Activated naive CD8-positive, alpha-beta T cell treated with anti-CD3 and anti-CD28 coated beads, Interleukin-2, amount 50 U/mL, for 16 hours (primary cell): Measurements from ENCODE around the gene BIVM.

Experiments
- DNase-seq: peaks from one replicate; pipeline ENCODE4 v3.0.0-alpha.2; 2020; ENCODE audit warnings: low read depth, low spot score

The BIVM gene

GRCh38 chr13:102838982-102839381 lies 40.1 kb downstream of the BIVM start:
- no peak for DNase-seq

- DNase-seq = no peak
Observed at GRCh38 chr13:102839462-102839861, 40.5 kb downstream of the BIVM start.

- DNase-seq = no peak
Observed at GRCh38 chr13:102845289-102845629, 46.3 kb downstream of the BIVM start.

GRCh38 chr13:102845630-102846260 lies 46.8 kb downstream of the BIVM start, which contains the start of gene ERCC5:
Gene ERCC5 (plus strand): TSS chr13:102846032. CDS start chr13:102846267, 235 bp downstream.
- peak; percentile 88 for DNase-seq

GRCh38 chr13:102846261-102847015 lies 47.5 kb downstream of the BIVM start:
- DNase-seq = no peak

- DNase-seq = no peak
Observed at GRCh38 chr13:102847272-102848234, 48.6 kb downstream of the BIVM start.

- DNase-seq = no peak
Observed at GRCh38 chr13:102848956-102849355, 50.0 kb downstream of the BIVM start.

GRCh38 chr13:102852556-102852955 lies 53.6 kb downstream of the BIVM start:
- DNase-seq = no peak

- DNase-seq = no peak
Observed at GRCh38 chr13:102854675-102855074, 55.8 kb downstream of the BIVM start.

- DNase-seq = no peak
Observed at GRCh38 chr13:102856557-102856956, 57.6 kb downstream of the BIVM start.

GRCh38 chr13:102862624-102863210 lies 63.8 kb downstream of the BIVM start:
- no peak for DNase-seq

- no peak for DNase-seq
Observed at GRCh38 chr13:102863590-102863989, 64.7 kb downstream of the BIVM start.

GRCh38 chr13:102868366-102868936 lies 69.5 kb downstream of the BIVM start:
- DNase-seq = no peak

- DNase-seq = no peak
Observed at GRCh38 chr13:102869948-102870676, 71.2 kb downstream of the BIVM start.

GRCh38 chr13:102870677-102871415 lies 71.9 kb downstream of the BIVM start:
- peak; percentile 7 for DNase-seq

GRCh38 chr13:102872131-102872530 lies 73.2 kb downstream of the BIVM start:
- DNase-seq = no peak

GRCh38 chr13:102872531-102872930 lies 73.6 kb downstream of the BIVM start:
- no peak for DNase-seq

- DNase-seq = no peak
Observed at GRCh38 chr13:102873653-102874052, 74.7 kb downstream of the BIVM start.

- no peak for DNase-seq
Observed at GRCh38 chr13:102875256-102875655, 76.3 kb downstream of the BIVM start.

- no peak for DNase-seq
Observed at GRCh38 chr13:102877303-102877702, 78.4 kb downstream of the BIVM start.
